HL-60/S4 treated with phorbol 12-myristate 13-acetate at 8.2 ng/mL for 4 days and 3 days (cell line): ENCODE results near the gene P2RX3.

Experiments used
- in situ Hi-C: fragments of 300-500 bp; cut with MboI; formaldehyde crosslinking; loops from 2 replicates; pipeline ENCODE4 v1.15.0; 2022; ENCODE audit warnings: low sequenced_read_pairs

The P2RX3 gene

DNA sequence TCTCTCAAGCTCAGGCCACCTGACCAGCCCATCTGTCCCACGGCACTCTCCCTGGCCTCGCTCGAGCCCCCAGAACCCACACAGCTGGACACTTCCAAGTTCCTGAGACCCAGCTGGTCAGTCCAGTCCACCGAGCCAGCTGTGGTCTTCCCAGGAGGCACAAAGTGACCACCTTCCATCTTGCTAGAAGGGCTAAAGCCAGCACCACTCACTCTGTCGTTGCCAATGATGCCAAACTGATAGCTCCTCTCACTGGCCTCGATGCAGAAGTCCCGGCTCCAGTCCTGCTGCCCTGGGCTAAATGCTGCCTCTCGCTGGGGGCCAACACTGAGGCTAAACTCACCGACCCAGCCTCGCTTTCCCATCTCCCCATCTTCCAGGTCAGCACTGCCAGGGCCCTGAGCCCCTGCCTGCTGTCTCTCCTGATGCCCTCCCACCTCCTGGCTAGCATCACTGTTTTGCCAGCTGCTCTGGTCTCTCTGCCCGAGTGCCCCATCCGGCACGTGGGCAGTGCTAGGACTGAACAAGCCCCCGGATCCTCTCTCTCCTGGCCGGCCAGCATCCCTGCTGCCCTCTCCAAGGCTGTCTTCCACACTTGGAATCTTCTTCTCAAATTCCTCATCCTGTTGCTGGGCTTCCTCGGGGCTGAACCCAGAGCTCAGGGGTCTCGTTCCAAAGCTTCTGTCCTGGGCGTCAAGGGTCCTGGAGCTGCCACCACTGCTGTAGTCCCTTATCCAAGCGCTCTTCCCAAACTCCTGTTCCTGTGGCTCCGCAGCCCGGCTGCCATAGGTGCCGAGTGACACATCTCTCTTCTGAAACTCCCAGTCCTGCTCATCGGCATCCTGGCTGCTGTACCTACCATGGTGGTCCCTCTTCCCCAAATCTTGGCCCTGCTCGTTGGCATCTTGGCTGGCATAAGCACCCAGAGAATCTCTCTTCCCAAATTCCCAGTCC lies 28.8 kb upstream of the P2RX3 start:
- in situ Hi-C loops: no loop called here

DNA sequence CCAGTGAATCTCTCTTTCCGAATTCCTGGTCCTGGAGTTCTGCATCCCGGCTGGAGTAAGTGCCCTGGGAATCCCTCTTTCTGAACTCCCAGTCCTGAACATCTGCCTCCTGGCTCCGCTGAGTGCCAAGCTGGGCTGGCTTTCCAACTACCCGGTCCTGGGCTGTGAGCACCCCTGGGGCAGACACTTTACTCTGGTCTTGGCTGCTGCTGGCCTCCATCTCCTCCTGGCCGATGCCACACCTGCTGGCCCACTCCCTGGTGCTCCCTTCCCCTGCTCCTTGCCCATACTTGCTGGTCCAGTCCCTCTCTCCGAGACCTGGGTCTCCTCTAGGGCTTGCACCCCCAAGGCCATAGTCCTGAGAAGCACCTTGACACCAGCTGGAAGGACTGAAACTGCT lies 28.1 kb upstream of the P2RX3 start:
- in situ Hi-C loops: no loop called here

DNA sequence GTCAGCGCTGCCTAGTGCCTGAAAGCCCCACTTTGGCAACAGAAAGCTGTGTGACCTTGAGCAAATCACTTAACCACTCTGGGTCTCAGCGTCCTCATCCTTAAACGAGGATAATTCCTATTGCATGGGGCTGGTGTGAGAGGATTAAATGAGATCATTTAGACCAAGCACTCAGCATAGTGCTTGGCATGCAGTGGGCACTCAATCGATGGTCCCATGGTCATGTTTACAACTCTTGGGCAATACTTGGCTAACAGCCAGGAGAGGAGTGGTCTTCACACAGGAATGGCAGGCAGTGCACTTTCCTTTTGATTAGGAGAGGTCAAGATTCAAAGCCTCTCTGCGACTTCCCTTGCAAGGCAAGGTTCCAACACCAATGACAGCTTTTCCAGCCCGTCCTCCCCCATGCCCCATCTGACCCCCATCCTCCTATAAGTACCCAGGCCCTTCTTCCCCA lies 27.5 kb upstream of the P2RX3 start:
- in situ Hi-C loops: no loop called here

DNA sequence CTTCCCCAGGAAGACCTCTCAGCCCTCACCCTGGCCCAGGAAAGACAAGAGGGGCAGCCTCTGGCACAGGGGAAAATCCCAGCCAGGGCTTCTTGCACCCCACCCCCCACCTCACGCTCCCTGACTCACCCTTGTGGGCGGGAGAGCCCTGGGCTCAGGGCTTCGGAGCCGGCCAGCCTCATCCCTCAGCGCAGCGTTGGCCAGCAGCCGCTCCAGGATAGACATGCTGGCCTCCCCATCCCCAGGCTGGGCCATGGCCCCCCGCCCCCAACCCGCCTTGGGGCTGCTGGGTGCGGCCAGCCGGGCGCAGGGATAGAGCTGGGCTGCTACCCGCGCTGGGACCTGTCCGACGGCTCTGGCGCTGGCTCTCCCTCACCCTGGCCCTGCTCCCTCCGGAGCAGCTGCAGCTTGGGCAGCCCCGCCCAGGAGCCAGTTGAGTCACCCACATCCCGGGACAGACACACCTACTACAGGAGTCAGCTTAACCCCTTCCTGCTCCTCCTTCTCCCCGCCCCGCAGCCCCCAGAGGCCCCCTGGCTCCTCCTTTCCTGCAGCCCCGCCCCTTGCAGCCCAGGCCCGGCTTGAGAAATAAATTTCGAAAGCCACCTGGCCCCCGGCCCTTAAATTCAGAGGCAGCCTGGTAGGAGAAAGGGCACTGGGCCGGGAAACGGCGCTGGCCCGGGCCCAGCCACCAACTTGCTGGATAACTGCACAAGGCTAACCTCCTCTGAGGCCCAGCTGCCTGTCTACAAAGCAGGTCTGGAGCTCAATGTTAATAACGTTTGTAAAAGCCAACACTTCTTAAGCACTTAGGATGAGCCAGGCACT lies 26.8 kb upstream of the P2RX3 start:
- in situ Hi-C loops: no loop called here

DNA sequence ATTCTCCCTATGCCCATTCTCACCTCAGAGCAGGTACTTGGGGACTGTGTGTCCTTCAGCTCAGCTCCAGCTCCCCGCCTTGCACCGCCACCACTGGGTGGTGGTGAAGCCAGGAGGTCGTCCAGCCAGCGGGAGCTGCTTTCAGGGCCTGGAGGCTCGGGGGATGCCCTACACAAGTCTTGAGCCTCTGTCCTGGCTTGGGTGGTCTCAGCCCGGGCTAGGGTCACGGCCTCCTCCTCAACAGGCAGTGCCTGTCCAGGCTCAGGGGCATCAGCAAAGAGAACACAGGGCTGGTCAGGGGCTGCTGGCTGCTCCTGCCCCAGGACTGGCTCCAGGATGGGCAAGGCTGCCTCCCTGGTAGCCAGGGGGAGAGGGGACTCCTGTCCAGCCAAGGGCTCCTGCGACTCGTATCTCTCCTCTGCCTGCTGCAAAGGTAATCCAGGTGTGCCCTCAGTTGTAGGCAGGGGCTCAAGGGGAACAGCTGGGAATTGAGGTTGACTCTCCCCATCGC lies 25.6 kb upstream of the P2RX3 start:
- in situ Hi-C loops: no loop called here

DNA sequence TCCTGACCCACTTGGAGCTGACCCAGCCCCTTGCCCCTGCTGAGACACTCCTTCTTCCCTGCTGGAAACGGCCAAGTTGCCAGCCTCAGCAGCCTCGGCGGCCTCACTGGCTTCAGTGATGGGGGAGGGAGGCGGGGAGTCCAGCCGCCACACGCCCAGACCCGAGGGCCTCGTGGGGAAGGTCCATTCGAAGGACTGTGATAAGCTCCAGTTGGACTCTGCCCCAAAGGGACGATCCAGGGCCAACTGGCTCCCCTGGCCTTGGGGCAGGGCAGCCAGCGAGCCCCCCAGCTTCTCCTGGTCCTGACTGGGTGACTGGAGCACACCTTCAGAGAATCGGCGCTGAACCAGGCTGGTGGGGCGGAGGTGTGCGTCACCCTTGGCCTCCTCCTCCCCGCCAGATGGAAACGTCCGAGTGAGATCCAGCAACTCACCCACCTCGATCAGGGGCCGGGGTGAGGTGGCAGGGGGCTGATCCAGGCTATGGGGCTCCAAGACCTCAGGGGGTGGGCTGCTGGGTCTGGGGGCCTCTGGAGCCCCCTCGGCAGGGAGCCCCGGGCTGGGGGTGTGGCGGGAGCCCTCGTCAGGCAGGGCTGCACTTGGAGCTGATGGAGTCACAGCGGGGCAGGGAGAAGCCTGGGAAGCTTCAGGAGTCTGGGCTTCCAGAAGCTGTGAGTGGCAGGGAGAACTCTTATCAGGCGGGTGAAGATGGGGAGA lies 24.9 kb upstream of the P2RX3 start:
- in situ Hi-C loops: no loop called here

DNA sequence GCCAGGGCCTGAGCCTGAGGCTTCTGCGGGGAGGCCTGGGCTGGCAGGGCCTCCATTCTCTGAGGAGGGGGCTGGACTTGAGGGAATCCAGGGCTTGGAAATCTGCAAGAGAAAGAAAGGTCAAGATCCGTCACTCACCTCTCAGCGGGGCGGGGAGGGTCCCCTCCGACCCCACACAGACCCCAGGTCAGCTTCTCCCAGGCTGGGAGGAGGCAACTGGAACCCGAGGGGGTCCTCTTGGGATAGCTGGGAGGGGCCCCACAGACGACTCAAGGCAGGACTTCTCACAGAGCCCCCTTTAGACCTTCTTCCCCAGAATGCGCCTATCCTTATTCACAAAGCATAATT lies 24.4 kb upstream of the P2RX3 start:
- in situ Hi-C loops: no loop called here

DNA sequence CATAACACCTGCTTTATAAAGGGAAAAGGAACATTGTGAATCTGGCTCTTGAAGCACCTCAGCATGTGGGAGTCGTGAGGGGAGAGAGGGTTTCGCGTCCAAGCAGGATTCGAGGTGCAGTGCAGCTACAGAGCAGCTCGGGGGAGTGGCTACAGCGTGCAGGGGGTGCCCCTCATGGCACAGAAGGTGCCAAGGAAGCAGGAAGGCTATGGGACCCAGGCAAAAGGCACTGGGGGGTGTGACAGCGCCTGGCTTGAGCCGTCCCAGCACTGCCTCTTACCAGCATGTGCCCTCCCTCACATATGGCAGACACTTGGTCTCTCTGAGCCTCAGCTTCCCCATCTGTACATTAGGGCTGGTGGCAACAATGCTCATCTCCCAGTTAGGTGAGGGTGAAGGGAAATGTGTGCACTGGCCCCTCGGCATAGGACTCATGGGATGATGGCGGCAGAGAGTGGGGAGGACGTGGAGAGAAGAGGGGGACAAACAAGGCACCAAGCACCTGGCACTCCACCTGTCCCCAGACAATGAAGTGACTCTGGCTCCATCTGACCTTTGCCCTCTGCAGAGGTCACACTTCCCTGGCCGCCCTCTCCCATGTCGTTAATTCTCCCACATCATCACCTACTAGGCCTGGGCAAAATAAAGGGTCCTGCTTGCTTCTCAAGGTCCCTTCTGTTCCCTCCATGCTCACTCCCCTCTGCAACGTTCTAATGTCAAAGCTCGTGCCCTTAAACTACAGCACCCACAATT lies 23.8 kb upstream of the P2RX3 start:
- in situ Hi-C loops: no loop called here

DNA sequence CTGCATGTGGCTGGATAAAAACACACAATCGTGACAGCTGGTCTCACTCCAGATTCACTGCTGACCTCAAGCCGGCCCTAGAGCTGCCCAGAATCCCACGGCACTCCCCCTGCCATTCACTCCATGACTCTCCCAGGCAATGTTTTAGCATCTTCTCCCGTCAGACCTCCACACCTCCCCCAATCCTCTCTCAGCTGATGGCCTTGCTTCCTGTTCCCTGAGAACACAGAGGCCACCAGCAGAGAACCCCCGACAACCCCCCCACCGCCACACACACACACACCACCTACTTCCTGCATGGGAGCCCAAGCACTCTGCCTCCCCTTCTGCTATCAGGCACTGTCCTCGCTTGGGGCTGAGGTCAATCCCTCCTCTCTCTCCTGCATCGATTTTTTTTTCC lies 22.7 kb upstream of the P2RX3 start:
- in situ Hi-C loops: no loop called here

DNA sequence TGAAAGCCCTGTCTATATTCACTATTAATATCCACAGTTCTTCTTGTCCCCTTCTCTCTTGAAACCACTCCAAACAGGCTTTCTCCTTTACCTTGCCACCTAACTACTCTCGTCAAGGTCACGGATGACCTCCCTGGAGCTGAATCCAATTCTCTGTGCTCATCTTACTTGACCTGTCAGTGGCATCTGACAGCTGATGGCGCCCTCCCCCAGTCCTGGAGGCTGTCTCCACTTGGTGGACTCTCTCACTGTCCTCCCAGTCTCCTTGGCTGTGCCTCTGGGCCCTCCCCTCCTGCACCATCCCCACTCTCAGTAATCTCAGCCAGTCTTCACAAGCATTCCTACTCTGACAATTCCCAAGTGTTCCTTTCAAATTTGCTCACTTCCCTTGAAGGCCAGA lies 22.1 kb upstream of the P2RX3 start:
- in situ Hi-C loops: no loop called here

DNA sequence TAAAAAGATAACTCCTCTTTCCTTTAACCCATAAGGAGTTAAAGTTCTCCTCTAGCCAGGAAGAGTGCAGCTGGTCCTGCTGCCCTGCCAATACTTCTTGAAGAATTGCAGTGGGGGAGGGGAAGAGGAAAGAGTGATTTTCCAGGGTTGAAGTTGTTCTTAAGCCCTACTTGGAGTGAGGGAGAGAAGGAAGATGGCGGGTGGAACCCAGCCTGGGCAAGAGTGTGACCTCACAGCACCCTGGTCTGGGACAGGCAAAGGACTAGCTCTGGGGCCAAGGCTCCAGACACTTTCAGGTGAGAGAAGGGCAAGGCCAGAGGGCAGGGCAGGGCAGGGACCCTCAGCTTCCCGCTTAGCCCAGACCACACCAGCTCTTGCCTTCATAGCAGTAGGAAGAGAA lies 20.0 kb upstream of the P2RX3 start:
- in situ Hi-C loops: no loop called here

DNA sequence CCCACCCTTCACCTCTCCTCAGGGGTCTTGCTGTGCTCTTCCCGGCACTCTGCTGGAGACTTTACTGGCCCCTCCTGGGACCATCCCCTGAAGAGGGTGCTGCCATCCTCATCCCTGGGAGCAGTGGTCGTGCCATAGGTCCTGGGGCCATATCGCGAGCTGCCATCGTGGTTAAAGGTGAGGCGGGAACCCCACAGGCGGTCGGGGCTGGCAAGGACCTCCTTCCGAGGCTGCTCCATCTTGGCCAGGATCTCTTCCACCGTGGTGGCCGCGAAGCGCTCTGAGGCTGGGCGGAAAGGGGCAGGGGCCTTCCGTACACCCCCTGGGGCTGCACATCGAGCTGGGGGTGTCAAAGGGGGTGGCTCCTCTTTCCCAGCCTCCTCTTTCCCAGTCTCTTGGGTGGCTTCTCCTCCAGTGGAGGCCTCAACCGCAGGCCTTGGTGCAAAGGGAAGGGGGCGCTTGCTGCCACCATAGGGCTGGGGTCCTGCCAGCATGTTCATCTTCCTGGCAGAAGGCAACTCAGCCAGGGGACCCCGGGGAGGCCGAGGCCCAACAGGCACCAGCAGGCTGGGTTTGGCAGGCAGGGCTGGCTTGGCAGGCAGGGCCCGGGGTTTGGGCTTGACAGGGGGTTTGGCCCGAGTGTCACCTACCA lies 18.0 kb upstream of the P2RX3 start:
- in situ Hi-C loops: no loop called here

DNA sequence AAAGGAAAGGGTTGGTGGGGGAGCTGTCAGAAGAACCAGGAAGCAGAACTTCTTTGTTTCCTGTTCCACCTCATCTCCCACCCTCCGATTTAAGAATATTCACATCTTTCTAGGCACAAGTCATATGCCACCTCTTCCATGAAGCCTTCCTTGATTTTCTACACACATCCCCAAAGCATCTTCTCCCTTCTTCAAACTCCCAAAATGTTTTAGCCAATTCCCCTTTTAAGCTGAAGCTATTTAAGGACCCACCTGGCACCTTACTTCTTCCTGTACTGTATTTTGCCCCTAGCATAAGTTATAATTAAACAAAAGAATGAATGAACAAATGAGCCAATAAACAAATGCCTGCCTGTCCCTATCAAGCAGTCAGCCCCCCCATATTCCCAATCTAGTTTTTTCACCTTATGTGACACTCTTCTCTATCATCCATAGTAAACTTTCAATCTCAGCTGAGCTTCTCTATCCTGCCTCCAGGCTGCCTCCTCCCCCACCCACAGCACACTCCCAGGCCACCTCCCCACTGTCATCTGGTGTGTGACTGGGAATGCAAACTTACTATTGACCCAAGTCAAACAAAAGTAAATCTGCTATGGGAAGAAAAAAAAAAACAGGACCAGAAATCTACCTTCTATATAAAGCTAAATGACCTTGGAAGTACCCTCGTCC lies 17.3 kb upstream of the P2RX3 start:
- in situ Hi-C loops: no loop called here

DNA sequence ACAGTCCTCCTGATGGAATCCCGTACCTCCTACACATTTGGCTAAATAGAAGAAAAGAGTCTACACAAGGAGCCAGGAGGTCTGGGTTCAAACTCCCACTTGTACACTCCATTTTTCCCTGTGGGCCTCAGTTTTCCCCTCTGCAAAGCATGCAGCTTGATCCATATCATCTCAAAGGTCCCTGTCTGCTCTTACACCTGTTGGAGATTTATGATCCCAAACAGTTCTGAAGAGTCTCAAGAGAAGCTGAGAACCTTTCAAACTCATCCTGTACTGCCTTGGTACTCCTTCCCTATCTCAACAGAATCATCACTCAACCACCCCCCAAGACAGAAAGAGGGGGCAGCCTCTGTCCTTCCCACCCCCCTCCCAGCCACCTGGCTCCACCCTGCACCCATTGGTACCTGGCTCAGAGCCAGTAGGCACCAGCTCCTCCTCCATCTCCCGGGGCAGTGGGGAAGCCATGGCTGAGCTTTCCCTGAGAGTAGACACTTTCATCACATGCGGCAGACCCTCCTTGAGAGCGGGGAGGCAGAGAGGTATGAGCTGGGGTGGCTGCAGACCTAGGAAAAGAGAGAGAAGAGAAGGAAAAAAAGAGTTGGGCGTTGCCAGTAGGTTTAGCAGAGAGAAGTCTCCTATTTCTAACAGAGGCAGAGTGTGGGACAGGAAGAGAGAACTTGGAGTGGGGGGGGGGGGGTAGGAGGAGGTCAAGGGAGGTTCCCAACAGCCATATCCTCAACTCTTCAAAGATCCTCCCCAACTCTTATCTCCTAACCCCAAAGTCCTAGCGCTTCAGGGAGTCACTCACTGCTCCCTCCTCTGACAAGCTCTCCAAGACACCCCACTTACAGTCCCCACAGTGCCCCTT lies 16.5 kb upstream of the P2RX3 start:
- in situ Hi-C loops: no loop called here

DNA sequence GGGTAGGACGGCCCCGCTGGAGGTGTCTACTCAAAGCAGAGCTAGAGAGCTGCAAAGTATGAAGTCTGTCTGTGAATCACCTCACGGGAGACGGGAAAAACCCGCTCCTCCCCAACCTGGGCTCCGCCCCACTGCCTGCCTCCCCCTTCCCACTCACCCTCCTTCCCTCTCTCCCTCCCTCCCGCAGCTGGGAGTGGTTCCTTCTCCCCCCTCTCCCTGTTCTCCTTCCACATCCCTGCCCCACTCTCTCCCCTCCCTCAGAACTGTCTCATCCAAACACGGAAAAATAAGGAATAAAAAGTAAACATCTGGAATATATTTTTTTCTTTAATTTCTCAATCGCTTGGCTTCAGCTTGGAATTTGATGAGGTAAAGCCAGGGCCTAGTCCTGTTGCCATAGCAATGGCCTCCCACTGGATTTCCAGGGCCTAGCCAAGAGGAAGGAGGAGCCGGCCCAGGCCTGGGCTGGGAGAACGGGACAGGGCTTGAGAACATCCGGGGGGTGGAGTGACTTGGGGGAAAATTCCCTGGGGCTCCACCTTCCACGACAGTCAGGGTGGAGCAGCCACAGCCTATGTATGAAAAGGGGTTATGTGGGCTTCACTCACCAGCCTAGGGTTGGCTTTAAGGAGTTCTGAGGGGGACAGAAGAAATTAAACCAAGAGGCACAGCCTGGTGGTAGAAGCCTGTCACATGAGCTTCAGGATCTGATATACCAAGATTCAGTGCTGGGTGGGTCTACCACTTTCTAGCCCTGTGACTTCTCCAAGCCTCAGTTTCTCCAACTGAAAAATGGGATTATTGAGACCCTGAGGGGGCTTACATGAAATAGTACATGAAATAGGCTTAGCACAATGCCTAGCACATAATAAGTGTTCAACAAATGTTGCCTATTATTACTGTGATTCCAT lies 15.6 kb upstream of the P2RX3 start:
- in situ Hi-C loops: no loop called here

DNA sequence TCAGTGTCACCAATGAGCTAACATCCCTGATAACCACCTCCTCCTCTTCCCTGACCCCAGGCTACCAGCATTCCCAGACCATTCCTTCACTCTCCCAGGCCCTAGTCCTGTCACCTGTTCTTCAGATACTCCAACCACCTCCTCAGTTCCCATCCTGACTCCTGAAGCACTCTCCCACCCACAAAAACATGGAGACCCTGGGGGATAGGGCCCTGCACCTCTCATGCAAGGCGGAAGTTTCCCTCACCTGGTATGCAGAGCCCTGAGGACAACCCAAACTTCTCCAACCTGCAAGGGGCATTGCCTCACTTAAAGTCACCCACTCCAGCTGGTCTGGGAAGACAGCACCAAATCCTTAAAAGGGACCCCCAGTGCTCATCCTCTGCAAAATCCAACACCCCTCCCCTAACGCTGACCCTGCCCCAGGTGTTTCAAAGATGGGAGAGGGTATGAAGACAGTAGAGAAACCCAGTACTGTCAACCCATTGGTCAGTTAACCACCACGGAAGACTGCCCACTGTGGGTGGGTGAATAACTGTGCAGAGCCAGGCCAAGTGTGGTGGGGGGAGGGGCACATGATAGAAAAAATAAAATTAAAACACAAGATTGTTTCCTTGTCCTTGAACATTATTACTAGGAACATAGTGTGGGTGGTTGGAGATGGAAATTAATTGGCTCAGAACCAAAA lies 14.8 kb upstream of the P2RX3 start:
- in situ Hi-C loops: no loop called here

DNA sequence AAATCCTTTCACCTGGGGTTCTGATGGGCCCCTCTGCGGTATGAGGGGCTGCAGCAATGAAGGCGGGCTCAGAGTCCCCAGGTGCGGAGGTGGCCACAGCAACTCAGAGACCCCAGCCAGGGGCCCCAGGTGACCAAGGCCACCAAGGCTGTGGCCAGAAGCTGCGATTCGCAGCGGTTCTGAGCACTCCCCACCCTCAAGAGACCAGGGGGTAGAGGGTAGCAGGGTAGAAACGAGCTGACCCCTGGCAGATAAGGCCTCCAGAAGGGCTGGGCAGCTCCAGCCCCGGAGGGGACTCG lies 14.3 kb upstream of the P2RX3 start:
- in situ Hi-C loops: no loop called here
